ENCODE measurements around the gene PDHB.

- TF ChIP-seq CTCF (IDR thresholded peaks at IDR 0.05; ENCODE audit: insufficient read depth, low read length): no peak
- TF ChIP-seq POLR2AphosphoS5 (IDR thresholded peaks at IDR 0.05; ENCODE audit: low read depth): no peak
- TF ChIP-seq REST (IDR thresholded peaks at IDR 0.05; ENCODE audit: insufficient replicate concordance, low read depth): no peak
Observed at GRCh38 chr3:58392181-58392580, 41.5 kb downstream of the PDHB start.
